Colonic mucosa (tissue), 4 donors: ENCODE measurements around the gene B4GALT6. TPM values are rescaled to one million over a fixed set of nuclear protein-coding genes. Genes with fewer than 3 reads are reported as not detected.

Experiments
- DNase-seq: peaks from one replicate; pipeline ENCODE4 v3.0.0-alpha.2; 2020
- H3K27ac ChIP-seq: fragments of 200-600 bp; one replicate; pipeline ENCODE4 v1.8.0; 2021
- H3K27me3 ChIP-seq: fragments of 200-600 bp; one replicate; pipeline ENCODE4 v1.8.0; 2021
- H3K36me3 ChIP-seq: fragments of 200-600 bp; one replicate; pipeline ENCODE4 v1.8.0; 2021
- H3K4me1 ChIP-seq: fragments of 200-600 bp; one replicate; pipeline ENCODE4 v1.8.0; 2021; ENCODE audit warnings: mild to moderate bottlenecking
- H3K4me3 ChIP-seq: fragments of 200-600 bp; one replicate; pipeline ENCODE4 v1.8.0; 2021
- H3K9ac ChIP-seq, 2 donors: one replicate each; pipeline ENCODE4 v1.7.0; 2013; ENCODE audit warnings: control low read depth in 2 of 2, low read depth in 2 of 2, low read length in 2 of 2
- H3K9me3 ChIP-seq: fragments of 200-600 bp; one replicate; pipeline ENCODE4 v1.8.0; 2021
- CTCF ChIP-seq: fragments of 200-600 bp; IDR thresholded peaks from one replicate; pipeline ENCODE4 v1.8.0; 2022; ENCODE audit warnings: antibody characterized with exemption, mild to moderate bottlenecking
- intact Hi-C: fragments of 100-400 bp; cut with DNase I; formaldehyde crosslinking; loops from one replicate; pipeline ENCODE4 v1.14.1; 2022
- total RNA-seq, 2 donors: library from RNA; stranded (reverse); fragmentation: NEBNext Ultra II Directional in 1 of 2; extraction: Animal tissue kit (Norgen Biotek cat#: 25700) in 1 of 2; gene quantifications; one replicate each; pipeline ENCODE4 v1.2.1, GENCODE V29; 2021
- donor health status: healthy.
- donor health status: DM: no; HTN: no; CAD: no.
- donor health status: DM: no; HTN: no; CAD: no.

Gene B4GALT6
- total RNA-seq, 2 donors from 2014 or later = 5.7 to 7.5 TPM

- no peaks in the 10 kb centered on the region for H3K4me1 ChIP-seq
- DNase-seq = no peak
- TF ChIP-seq CTCF = no peak
Measured at GRCh38 chr18:31669541-31669940, 14.8 kb downstream of the B4GALT6 start.

GRCh38 chr18:31667185-31667584 is 17.2 kb downstream of the B4GALT6 start:
- TF ChIP-seq CTCF = no peak
- no peak overlapping the region for H3K9ac ChIP-seq
- H3K9me3 ChIP-seq = no peaks in the 10 kb centered on the region

More at GRCh38 chr18:31669541-31669940, 14.8 kb downstream of the B4GALT6 start:
- no peak overlapping the region for H3K27ac ChIP-seq
- H3K9me3 ChIP-seq = no peaks in the 10 kb centered on the region
- H3K36me3 ChIP-seq = no peaks in the 10 kb centered on the region
- no peak overlapping the region for H3K4me3 ChIP-seq
- no peak overlapping the region for H3K9ac ChIP-seq
- H3K27me3 ChIP-seq = no peaks in the 10 kb centered on the region
- intact Hi-C loops = no loop called here

GRCh38 chr18:31666055-31666454 is 18.3 kb downstream of the B4GALT6 start:
- H3K27ac ChIP-seq = no peak overlapping the region
- intact Hi-C loops = no loop called here
- no peak for TF ChIP-seq CTCF
- H3K9me3 ChIP-seq = no peaks in the 10 kb centered on the region
- no peaks in the 10 kb centered on the region for H3K36me3 ChIP-seq
- no peak overlapping the region for H3K4me3 ChIP-seq
- H3K9ac ChIP-seq = no peak overlapping the region
- DNase-seq = no peak
- H3K27me3 ChIP-seq = no peaks in the 10 kb centered on the region
- no peaks in the 10 kb centered on the region for H3K4me1 ChIP-seq

More at GRCh38 chr18:31667185-31667584, 17.2 kb downstream of the B4GALT6 start:
- Histone ChIP-seq H3K27ac (no peak overlapping the region), H3K4me3 (no peak overlapping the region), H3K27me3 (no peaks in the 10 kb centered on the region), H3K4me1 (no peaks in the 10 kb centered on the region), H3K36me3 (no peaks in the 10 kb centered on the region)
- intact Hi-C loops = no loop called here
- no peak for DNase-seq

- H3K27ac ChIP-seq = no peak overlapping the region
Measured at GRCh38 chr18:31664101-31664500, 20.3 kb downstream of the B4GALT6 start.

GRCh38 chr18:31661965-31662364 is 22.4 kb downstream of the B4GALT6 start:
- intact Hi-C loops = no loop called here
- H3K9ac ChIP-seq = no peak overlapping the region
- H3K36me3 ChIP-seq = no peaks in the 10 kb centered on the region
- H3K9me3 ChIP-seq = no peaks in the 10 kb centered on the region
- no peak for TF ChIP-seq CTCF
- H3K4me3 ChIP-seq = no peak overlapping the region
- no peaks in the 10 kb centered on the region for H3K4me1 ChIP-seq
- DNase-seq = no peak
- no peaks in the 10 kb centered on the region for H3K27me3 ChIP-seq
- H3K27ac ChIP-seq = no peak overlapping the region

More at GRCh38 chr18:31664101-31664500, 20.3 kb downstream of the B4GALT6 start:
- DNase-seq = no peak
- intact Hi-C loops = no loop called here
- no peaks in the 10 kb centered on the region for H3K27me3 ChIP-seq
- no peaks in the 10 kb centered on the region for H3K4me1 ChIP-seq
- no peak overlapping the region for H3K9ac ChIP-seq
- H3K9me3 ChIP-seq = no peaks in the 10 kb centered on the region
- no peak overlapping the region for H3K4me3 ChIP-seq
- no peaks in the 10 kb centered on the region for H3K36me3 ChIP-seq
- no peak for TF ChIP-seq CTCF
